Stimulated activated naive CD8-positive, alpha-beta T cell treated with anti-CD3 and anti-CD28 coated beads, Interleukin-15, amount 100 ng/mL, for 72 hours (primary cell): ENCODE data around the gene CLEC16A.
A peak's percentile ranks its signal among the peaks of the same experiment; 100 is the strongest.

Source experiments
- ATAC-seq: fragments of 150-1000 bp; cut with Tn5 transposase; 2 replicates; pipeline ENCODE4 v1.10.0; 2021; ENCODE audit warnings: mild to moderate bottlenecking, moderate library complexity
- DNase-seq, 2 donors: peaks; one replicate each; pipeline ENCODE4 v3.0.0; 2021 to 2022
- H3K27ac Mint-ChIP-seq, 2 donors: one replicate each; pipeline ENCODE4 v1.8.0; 2022; ENCODE audit warnings: mild to moderate bottlenecking in 2 of 2, mixed read lengths in 2 of 2, moderate library complexity in 2 of 2
- H3K27me3 Mint-ChIP-seq: one replicate; pipeline ENCODE4 v1.8.0; 2022; ENCODE audit warnings: mixed read lengths
- H3K4me1 Mint-ChIP-seq: one replicate; pipeline ENCODE4 v1.8.0; 2022; ENCODE audit warnings: mild to moderate bottlenecking, mixed read lengths
- H3K4me3 Mint-ChIP-seq, 2 donors: one replicate each; pipeline ENCODE4 v1.8.0; 2022; ENCODE audit warnings: mild to moderate bottlenecking in 2 of 2, mixed read lengths in 2 of 2, moderate library complexity in 1 of 2
- H3K9me3 Mint-ChIP-seq, 2 donors: one replicate each; pipeline ENCODE4 v1.8.0; 2022; ENCODE audit warnings: mixed read lengths in 2 of 2

The CLEC16A gene

GRCh38 chr16:11181242-11181898 lies 237.0 kb downstream of the CLEC16A start:
- Mint-ChIP-seq H3K4me1 (peaks cover 74% of the 10 kb centered on the region), H3K4me3 (peak overlapping the region; percentile 13 to 49), H3K27me3 (no peaks in the 10 kb centered on the region), H3K9me3 (no peaks in the 10 kb centered on the region), H3K27ac (peak overlapping the region; percentile 67 to 88)
- ATAC-seq, result peak; percentile 16
- no peak for DNase-seq

GRCh38 chr16:11181899-11182279 lies 237.5 kb downstream of the CLEC16A start:
- no peak for DNase-seq
- peak; percentile 51 for ATAC-seq
- Mint-ChIP-seq H3K27ac (peak overlapping the region; percentile 67 to 88), H3K27me3 (no peaks in the 10 kb centered on the region), H3K9me3 (no peaks in the 10 kb centered on the region), H3K4me1 (peaks cover 69% of the 10 kb centered on the region), H3K4me3 (peak overlapping the region; percentile 41 to 49)

DNA sequence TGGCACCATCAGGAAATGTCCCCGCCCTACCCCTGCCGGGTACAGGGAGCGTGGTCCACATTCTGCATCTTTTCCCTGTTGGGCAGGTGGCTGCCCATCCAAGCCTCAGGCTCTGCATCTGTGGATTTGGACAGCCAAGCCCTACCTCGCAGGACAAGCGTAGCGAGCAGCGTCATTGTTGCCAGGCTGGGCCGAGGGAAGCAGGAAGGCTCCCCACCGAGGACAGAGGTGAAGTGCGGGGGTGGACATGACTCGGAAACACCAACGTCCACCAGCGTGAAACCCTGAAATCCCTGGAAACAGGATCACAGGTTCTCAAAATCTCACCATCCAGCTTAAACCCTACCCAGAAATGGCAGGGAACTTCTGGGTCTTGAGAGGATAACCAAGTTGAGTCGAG lies 238.0 kb downstream of the CLEC16A start:
- peak overlapping the region in 1 of 2 donors; percentile 13 for H3K4me3 Mint-ChIP-seq
- no peak for ATAC-seq
- no peaks in the 10 kb centered on the region for H3K27me3 Mint-ChIP-seq
- H3K4me1 Mint-ChIP-seq, result peaks cover 64% of the 10 kb centered on the region
- no peaks in the 10 kb centered on the region for H3K9me3 Mint-ChIP-seq
- no peak for DNase-seq
- peak overlapping the region; percentile 69 to 91 for H3K27ac Mint-ChIP-seq

- ATAC-seq (peak; percentile 58), DNase-seq (no peak)
- H3K27ac Mint-ChIP-seq, result peak overlapping the region; percentile 46 to 91
- H3K9me3 Mint-ChIP-seq, result no peaks in the 10 kb centered on the region
- peak overlapping the region; percentile 3 to 44 for H3K4me3 Mint-ChIP-seq
- H3K4me1 Mint-ChIP-seq, result peaks cover 64% of the 10 kb centered on the region
- no peaks in the 10 kb centered on the region for H3K27me3 Mint-ChIP-seq
Measured at GRCh38 chr16:11183035-11183812, 238.9 kb downstream of the CLEC16A start.

DNA sequence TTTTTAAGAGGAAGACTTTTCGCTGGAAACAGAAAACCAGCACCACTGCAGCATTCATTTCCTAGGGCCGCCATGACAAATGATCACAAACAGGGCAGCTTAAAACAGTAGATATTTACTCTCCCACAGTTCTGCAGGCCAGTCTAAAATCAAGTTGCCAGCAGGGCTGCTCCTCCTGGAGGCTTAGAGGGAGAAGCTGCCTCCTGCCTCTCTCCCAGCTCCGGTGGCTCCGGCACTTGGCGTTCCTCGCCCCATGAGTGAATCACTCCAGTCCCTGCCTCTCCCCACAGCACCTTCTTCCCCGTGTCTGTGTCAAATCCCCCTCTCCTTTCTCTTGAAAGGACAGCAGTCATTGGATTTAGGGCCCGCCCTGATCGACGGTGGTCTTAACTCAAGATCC lies 239.6 kb downstream of the CLEC16A start:
- Mint-ChIP-seq H3K27ac (peak overlapping the region in 1 of 2 donors; percentile 44), H3K4me1 (peaks cover 59% of the 10 kb centered on the region), H3K9me3 (no peaks in the 10 kb centered on the region), H3K4me3 (no peak overlapping the region), H3K27me3 (no peaks in the 10 kb centered on the region)
- no peak for DNase-seq
- no peak for ATAC-seq

DNA sequence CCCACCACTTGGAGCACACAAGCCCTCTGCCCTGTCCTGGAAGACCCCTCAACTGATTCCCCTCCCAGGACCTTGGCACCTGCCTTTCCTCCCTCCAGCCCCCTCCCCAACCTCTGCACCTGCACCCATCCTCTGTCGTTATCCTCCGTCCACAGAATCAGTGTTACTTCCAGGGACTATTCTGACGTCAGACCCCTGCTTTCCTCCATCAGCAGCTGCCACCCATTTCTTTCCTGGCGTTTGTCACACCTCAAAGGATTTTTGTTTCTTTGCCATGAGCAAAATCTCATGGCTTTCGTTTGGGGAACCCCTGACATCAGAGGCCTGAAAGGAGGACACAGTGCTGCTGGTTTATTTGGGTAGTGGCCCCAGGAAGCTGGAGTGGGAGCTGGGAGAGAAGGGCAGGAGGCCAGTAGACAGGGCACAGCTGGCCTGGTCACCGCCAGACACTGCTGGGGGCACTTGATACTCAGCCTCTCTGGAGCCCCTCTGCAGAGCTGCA lies 243.2 kb downstream of the CLEC16A start:
- H3K4me3 Mint-ChIP-seq, result no peak overlapping the region
- no peaks in the 10 kb centered on the region for H3K27me3 Mint-ChIP-seq
- peak overlapping the region in 1 of 2 donors; percentile 58 for H3K27ac Mint-ChIP-seq
- DNase-seq (no peak), ATAC-seq (no peak)
- H3K9me3 Mint-ChIP-seq, result no peaks in the 10 kb centered on the region
- peaks cover 45% of the 10 kb centered on the region for H3K4me1 Mint-ChIP-seq

DNA sequence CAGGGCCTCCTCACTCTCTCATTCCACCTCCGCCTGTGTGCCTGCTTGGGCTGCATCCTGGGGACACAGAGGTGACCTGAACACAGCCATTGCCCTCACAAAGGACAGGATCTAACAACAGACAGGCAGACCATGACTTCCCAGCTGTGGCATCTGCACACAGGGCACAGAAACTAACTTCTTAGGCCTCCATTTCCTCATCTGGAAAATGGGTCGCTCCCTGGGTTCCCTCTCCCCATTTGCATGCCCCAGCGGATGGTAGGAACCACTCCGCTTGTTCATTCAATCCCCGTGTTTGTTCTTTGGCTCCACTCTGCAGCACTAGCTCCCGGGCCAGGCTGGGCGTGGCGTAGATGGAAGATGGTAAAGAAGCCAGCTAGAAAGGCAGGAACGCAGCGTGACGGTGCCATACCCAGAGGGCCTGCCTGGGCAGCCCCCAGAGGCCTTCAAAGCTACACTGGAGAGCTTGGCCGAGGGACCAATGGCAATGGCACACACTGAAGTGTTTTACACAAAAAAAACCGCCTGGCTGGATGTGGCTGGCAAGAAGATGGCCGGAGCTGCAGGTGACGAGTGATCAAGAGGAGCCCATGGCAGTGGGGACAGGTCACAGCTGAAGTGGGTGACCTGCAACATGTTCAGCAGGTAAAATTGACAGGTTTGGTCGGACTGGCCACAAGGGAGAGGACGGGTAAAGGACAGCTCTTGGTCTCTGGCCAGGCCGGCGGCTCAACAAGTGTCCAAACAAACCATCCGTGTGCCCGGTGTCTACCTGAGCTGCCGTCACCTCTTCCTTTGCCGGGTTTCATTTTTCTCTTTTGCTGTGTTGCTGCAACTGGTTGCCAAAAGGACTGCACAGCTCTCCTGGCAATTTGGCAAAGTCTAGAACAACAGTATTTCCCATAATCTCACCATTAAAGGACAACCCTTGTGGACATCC lies 244.7 kb downstream of the CLEC16A start:
- H3K4me1 Mint-ChIP-seq, result peaks cover 39% of the 10 kb centered on the region

GRCh38 chr16:11190588-11191560 lies 246.5 kb downstream of the CLEC16A start:
- ATAC-seq (peak; percentile 63), DNase-seq (no peak)
- H3K27me3 Mint-ChIP-seq, result no peaks in the 10 kb centered on the region
- H3K4me3 Mint-ChIP-seq, result no peak overlapping the region
- H3K27ac Mint-ChIP-seq, result peak overlapping the region; percentile 60 to 66
- no peaks in the 10 kb centered on the region for H3K9me3 Mint-ChIP-seq
- H3K4me1 Mint-ChIP-seq, result peaks cover 41% of the 10 kb centered on the region

More for the DNA sequence above, 244.7 kb downstream of the CLEC16A start:
- ATAC-seq (no peak), DNase-seq (no peak)
- Mint-ChIP-seq H3K27me3 (no peaks in the 10 kb centered on the region), H3K27ac (peak overlapping the region; percentile 19 to 37), H3K9me3 (no peaks in the 10 kb centered on the region), H3K4me3 (no peak overlapping the region)

- no peak for ATAC-seq
- H3K4me1 Mint-ChIP-seq, result peaks cover 46% of the 10 kb centered on the region
- no peak for DNase-seq
- H3K9me3 Mint-ChIP-seq, result no peaks in the 10 kb centered on the region
- H3K27ac Mint-ChIP-seq, result peak overlapping the region; percentile 72 to 83
- no peak overlapping the region for H3K4me3 Mint-ChIP-seq
- H3K27me3 Mint-ChIP-seq, result no peaks in the 10 kb centered on the region
Measured at GRCh38 chr16:11191665-11192064, 247.3 kb downstream of the CLEC16A start.

DNA sequence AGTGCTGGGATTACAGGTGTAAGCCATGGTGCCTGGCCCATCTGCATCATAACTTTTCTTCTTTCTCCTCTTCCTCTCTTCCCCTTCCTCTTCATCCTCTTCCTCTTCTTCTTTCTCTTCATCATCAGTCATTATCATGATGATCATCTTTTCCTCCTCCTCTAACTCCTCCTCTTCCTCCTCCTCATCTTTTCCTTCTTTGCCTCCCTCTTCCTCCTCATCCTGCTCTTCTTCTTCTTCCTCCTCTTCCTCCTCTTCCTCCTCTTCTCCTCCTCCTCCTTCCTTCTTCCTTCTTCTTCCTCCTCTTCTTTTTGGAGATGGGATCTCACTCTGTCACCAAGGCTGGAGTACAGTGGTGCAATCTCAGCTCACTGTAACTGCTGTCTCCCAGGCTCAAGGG lies 249.1 kb downstream of the CLEC16A start:
- Mint-ChIP-seq H3K27me3 (no peaks in the 10 kb centered on the region), H3K4me1 (peaks cover 46% of the 10 kb centered on the region), H3K27ac (peak overlapping the region in 1 of 2 donors; percentile 42), H3K4me3 (no peak overlapping the region), H3K9me3 (no peaks in the 10 kb centered on the region)
- DNase-seq (no peak), ATAC-seq (no peak)

- H3K27ac Mint-ChIP-seq, result peak overlapping the region in 1 of 2 donors; percentile 36
- H3K4me3 Mint-ChIP-seq, result no peak overlapping the region
- no peak for ATAC-seq
- H3K4me1 Mint-ChIP-seq, result peaks cover 53% of the 10 kb centered on the region
- no peaks in the 10 kb centered on the region for H3K27me3 Mint-ChIP-seq
- DNase-seq, result no peak
- no peaks in the 10 kb centered on the region for H3K9me3 Mint-ChIP-seq
Measured at GRCh38 chr16:11194913-11195312, 250.5 kb downstream of the CLEC16A start.

DNA sequence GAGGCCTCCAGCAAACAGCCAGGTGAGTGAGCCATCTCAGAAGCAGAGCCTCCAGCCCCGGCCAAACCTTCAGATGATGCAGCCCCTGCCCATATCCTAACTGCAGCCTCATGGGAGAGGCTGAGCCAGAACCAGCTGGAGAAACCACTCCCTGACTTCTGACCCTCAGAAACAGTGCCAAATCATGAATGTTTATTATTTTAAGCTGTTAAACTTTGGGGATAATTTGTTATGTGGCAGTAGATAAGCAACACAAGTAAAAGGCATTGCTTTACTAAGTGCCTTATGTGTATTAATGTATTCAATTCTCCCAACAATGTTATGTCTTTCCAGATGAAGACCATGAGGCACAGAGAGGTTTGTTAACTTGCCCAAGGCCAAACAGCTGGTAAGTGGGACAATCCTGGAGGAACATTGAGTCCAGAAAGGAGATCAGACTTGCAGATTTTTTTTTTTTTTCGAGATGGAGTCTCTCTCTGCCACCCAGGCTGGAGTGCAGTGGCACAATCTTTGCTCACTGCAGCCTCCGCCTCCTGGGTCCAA lies 252.0 kb downstream of the CLEC16A start:
- ATAC-seq, result no peak
- H3K4me3 Mint-ChIP-seq, result no peak overlapping the region
- DNase-seq, result no peak
- H3K27ac Mint-ChIP-seq, result peak overlapping the region in 1 of 2 donors; percentile 4
- H3K4me1 Mint-ChIP-seq, result peaks cover 49% of the 10 kb centered on the region
- no peaks in the 10 kb centered on the region for H3K27me3 Mint-ChIP-seq
- no peaks in the 10 kb centered on the region for H3K9me3 Mint-ChIP-seq

DNA sequence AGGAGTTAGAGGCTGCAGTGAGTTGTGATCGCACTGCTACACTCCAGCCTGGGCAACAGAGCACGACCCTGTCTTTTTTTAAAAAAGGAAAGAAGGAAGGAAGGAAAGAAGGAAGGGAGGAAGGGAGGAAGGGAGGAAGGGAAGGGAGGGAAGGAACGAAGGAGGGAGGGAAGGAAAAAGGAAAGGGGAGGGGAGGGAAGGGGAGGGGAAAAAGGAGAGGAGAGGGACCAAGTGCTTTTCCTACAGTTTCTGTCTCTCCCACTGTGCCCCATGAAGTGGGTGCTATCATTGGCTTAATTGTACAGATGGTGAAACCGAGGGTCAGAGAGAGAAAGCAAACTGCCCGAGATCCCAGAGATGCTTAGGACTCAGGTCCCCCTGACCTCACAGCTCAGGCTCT lies 254.0 kb downstream of the CLEC16A start:
- Mint-ChIP-seq H3K9me3 (no peaks in the 10 kb centered on the region), H3K27ac (no peak overlapping the region), H3K4me1 (peaks cover 59% of the 10 kb centered on the region), H3K27me3 (no peaks in the 10 kb centered on the region), H3K4me3 (no peak overlapping the region)
- DNase-seq, result no peak
- ATAC-seq, result no peak

DNA sequence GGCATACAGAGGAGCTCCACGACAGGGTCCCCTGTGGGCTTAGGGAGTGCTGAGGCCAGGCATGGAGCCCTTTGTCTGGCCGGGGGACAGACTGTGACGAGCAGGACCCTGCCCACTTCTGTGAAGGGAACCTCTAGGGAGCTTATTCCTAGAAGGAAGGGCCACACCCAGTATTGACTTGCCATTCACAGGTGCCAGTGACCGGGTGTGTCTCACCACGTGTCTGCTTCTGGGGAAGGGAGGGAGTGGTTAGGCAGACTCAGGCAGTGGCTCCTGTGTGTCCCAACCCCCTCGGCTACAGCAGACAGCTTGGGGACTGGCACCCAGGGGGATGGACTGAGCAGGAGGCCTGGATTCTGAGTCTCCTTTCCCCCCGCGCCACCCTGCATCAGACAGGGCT lies 254.5 kb downstream of the CLEC16A start:
- Mint-ChIP-seq H3K4me3 (no peak overlapping the region), H3K27ac (no peak overlapping the region), H3K4me1 (peaks cover 59% of the 10 kb centered on the region), H3K27me3 (no peaks in the 10 kb centered on the region), H3K9me3 (no peaks in the 10 kb centered on the region)
- no peak for DNase-seq
- ATAC-seq, result no peak
